HepG2 (cell line): ENCODE measurements around the gene SUMO4. TPM values are rescaled to one million over a fixed set of nuclear protein-coding genes. Genes with fewer than 3 reads are reported as not detected.

Source experiments
- BCL6 ChIP-seq: IDR thresholded peaks from 2 replicates; pipeline ENCODE4 v1.6.1; 2016; ENCODE audit warnings: missing genetic modification reagents, missing compliant biosample characterization
- CBX5 ChIP-seq: sonication (generic); formaldehyde crosslinking; IDR thresholded peaks from 2 replicates; pipeline ENCODE4 v1.4.0; 2020; ENCODE audit warnings: missing genetic modification reagents, borderline replicate concordance
- DNMT1 ChIP-seq: sonication (generic); formaldehyde crosslinking; IDR thresholded peaks from 2 replicates; pipeline ENCODE4 v1.5.1; 2020; ENCODE audit warnings: mild to moderate bottlenecking, missing genetic modification reagents
- ETV6 ChIP-seq: sonication (generic); formaldehyde crosslinking; conservative IDR thresholded peaks from 2 replicates; pipeline ENCODE4 v1.4.0; 2020; ENCODE audit warnings: missing genetic modification reagents
- GMEB1 ChIP-seq: sonication (generic); formaldehyde crosslinking; IDR thresholded peaks from 2 replicates; pipeline ENCODE4 v1.5.1; 2020; ENCODE audit warnings: missing genetic modification reagents, mild to moderate bottlenecking, borderline replicate concordance
- HNRNPL ChIP-seq: fragments of 200-400 bp; formaldehyde crosslinking; IDR thresholded peaks from 2 replicates; pipeline ENCODE4 v1.6.1; 2017; ENCODE audit warnings: mild to moderate bottlenecking, low read depth, low read length
- LCORL ChIP-seq, 2 experiments: fragments of 450-650 bp in 1 of 2; sonication (generic) in 1 of 2; formaldehyde crosslinking in 1 of 2; IDR thresholded peaks; 2 replicates each; pipeline versions ENCODE4 v1.5.0 to v1.6.1; 2017 to 2020; ENCODE audit warnings: antibody characterized with exemption in 1 of 2, missing genetic modification reagents in 1 of 2
- NFKBIZ ChIP-seq: IDR thresholded peaks from 2 replicates; pipeline ENCODE4 v1.6.1; 2018; ENCODE audit warnings: missing genetic modification reagents, missing compliant biosample characterization
- PAXIP1 ChIP-seq: sonication (generic); formaldehyde crosslinking; conservative IDR thresholded peaks from 2 replicates; pipeline ENCODE4 v1.4.0; 2020; ENCODE audit warnings: mild to moderate bottlenecking, missing genetic modification reagents, moderate library complexity
- RXRA ChIP-seq: sonication (generic); formaldehyde crosslinking; IDR thresholded peaks from 2 replicates; pipeline ENCODE4 v1.5.1; 2020; ENCODE audit warnings: missing genetic modification reagents
- SMC3 ChIP-seq: IDR thresholded peaks from 2 replicates; pipeline ENCODE4 v1.6.1; 2011; ENCODE audit warnings: low read length, improper control_type of control experiment
- SP2 ChIP-seq: sonication (generic); formaldehyde crosslinking; IDR thresholded peaks from 2 replicates; pipeline ENCODE4 v1.5.1; 2020; ENCODE audit warnings: mild to moderate bottlenecking, missing genetic modification reagents
- TRAFD1 ChIP-seq: sonication (generic); formaldehyde crosslinking; IDR thresholded peaks from 2 replicates; pipeline ENCODE4 v1.5.1; 2020; ENCODE audit warnings: missing genetic modification reagents, mild to moderate bottlenecking, borderline replicate concordance
- TRIM24 ChIP-seq: sonication (generic); formaldehyde crosslinking; IDR thresholded peaks from 2 replicates; pipeline ENCODE4 v1.8.0; 2022; ENCODE audit warnings: mild to moderate bottlenecking, missing genetic modification reagents
- ZNF264 ChIP-seq: sonication (generic); formaldehyde crosslinking; IDR thresholded peaks from 2 replicates; pipeline ENCODE4 v1.4.0; 2020; ENCODE audit warnings: missing genetic modification reagents
- ZNF276 ChIP-seq: sonication (generic); formaldehyde crosslinking; IDR thresholded peaks from 2 replicates; pipeline ENCODE4 v1.4.0; 2020; ENCODE audit warnings: mild to moderate bottlenecking, low read depth, missing genetic modification reagents
- ZNF383 ChIP-seq: sonication (generic); formaldehyde crosslinking; IDR thresholded peaks from 2 replicates; pipeline ENCODE4 v1.4.0; 2020; ENCODE audit warnings: missing genetic modification reagents, mild to moderate bottlenecking, borderline replicate concordance
- ZNF569 ChIP-seq: sonication (generic); formaldehyde crosslinking; IDR thresholded peaks from 2 replicates; pipeline ENCODE4 v1.5.0; 2020; ENCODE audit warnings: mild to moderate bottlenecking, missing genetic modification reagents, moderate library complexity, borderline replicate concordance
- ZNF615 ChIP-seq: sonication (generic); formaldehyde crosslinking; IDR thresholded peaks from 2 replicates; pipeline ENCODE4 v1.5.0; 2020; ENCODE audit warnings: mild to moderate bottlenecking, missing genetic modification reagents, borderline replicate concordance
- polyA plus RNA-seq, 8 experiments: library from polyadenylated mRNA; depleted of rRNA in 3 of 8; stranded (reverse) in 7 of 8; unstranded in 1 of 8; fragments of >200 nt; fragmentation: Illumina TruSeq in 4 of 8; extraction: Trizol in 4 of 8; gene quantifications; 2 replicates each; pipeline versions ENCODE4 v1.2.1 to v1.2.3, GENCODE V29; 2011 to 2016; ENCODE audit warnings: low read depth in 4 of 8, missing spikeins in 1 of 8, mixed read lengths in 1 of 8; ENCODE audit not compliant: insufficient read depth in 1 of 8
- total RNA-seq, 5 experiments: library from RNA; depleted of rRNA; stranded (reverse); fragments of >200 nt; fragmentation: Illumina TruSeq; extraction: Trizol; gene quantifications; 2 replicates each; pipeline ENCODE4 v1.2.3, GENCODE V29; 2016; ENCODE audit warnings: low read depth in 1 of 5

Gene SUMO4
- total and polyA plus RNA-seq, 2 of the 13 experiments (the other 11 are each of a cell fraction or from before 2014, with no cell fraction given), result 0.22 to 1.2 TPM

GRCh38 chr6:149431905-149432775, 32.1 kb downstream of the SUMO4 start (continued):
- TF ChIP-seq DNMT1 (no peak), PAXIP1 (CRISPR knock-in tag) (peak; percentile 20; the same call in 1 of the 2 replicates), ZNF276 (0 out of 2 replicates have a peak, but pooled peaks have one; percentile 60), GMEB1 (CRISPR knock-in tag) (0 out of 2 replicates have a peak, but pooled peaks have one; percentile 14), BCL6 (CRISPR knock-in tag) (0 out of 2 replicates have a peak, but pooled peaks have one; percentile 55), SP2 (no peak), LCORL (IDR thresholded peaks at IDR 0.05) (no peak), LCORL (CRISPR knock-in tag; IDR thresholded peaks at IDR 0.05) (peak; percentile 65; the same call in 1 of the 2 replicates), HNRNPL (no peak), CBX5 (CRISPR knock-in tag) (peak; percentile 87), ETV6 (CRISPR knock-in tag) (no peak), TRIM24 (CRISPR knock-in tag) (no peak), RXRA (CRISPR knock-in tag) (peak; percentile 62), SMC3 (peak; percentile 97), ZNF264 (peak; percentile 47; the same call in 1 of the 2 replicates), ZNF615 (no peak), TRAFD1 (CRISPR knock-in tag) (no peak), ZNF383 (0 out of 2 replicates have a peak, but pooled peaks have one; percentile 30), NFKBIZ (CRISPR knock-in tag) (0 out of 2 replicates have a peak, but pooled peaks have one; percentile 24), ZNF569 (CRISPR knock-in tag) (no peak)
